NCI-H2107 (cell line): ENCODE data around the gene SETD1A.
"Not testable (repeated sequence)": the region's sequence is repeated elsewhere in the genome, so short reads cannot be mapped to it uniquely, and the experiment has no call there.

Source experiments
- DNase-seq: peaks from one replicate; lab custom pipeline; 2025; lab: John Stamatoyannopoulos, UW

The SETD1A gene

GRCh38 chr16:30929167-30929566 is 28.4 kb upstream of the SETD1A start:
- DNase-seq: no peak

- no peak for DNase-seq
These were observed 27.4 kb upstream of the SETD1A start for GRCh38 chr16:30930160-30930571.

GRCh38 chr16:30931068-30931650 is 26.4 kb upstream of the SETD1A start:
- no peak for DNase-seq

- DNase-seq: no peak
These were observed 22.6 kb upstream of the SETD1A start for GRCh38 chr16:30934827-30935557.

- DNase-seq: no peak
These were observed 19.9 kb upstream of the SETD1A start for GRCh38 chr16:30937692-30938091.

- DNase-seq: not testable (repeated sequence)
These were observed 18.0 kb upstream of the SETD1A start for GRCh38 chr16:30939571-30939970.

- no peak for DNase-seq
These were observed 15.7 kb upstream of the SETD1A start for GRCh38 chr16:30941600-30942425.

GRCh38 chr16:30942426-30942806 is 15.1 kb upstream of the SETD1A start:
- no peak for DNase-seq

GRCh38 chr16:30944352-30944751 is 13.2 kb upstream of the SETD1A start:
- DNase-seq: no peak

GRCh38 chr16:30946671-30947540 is 10.6 kb upstream of the SETD1A start:
- DNase-seq: no peak

- DNase-seq: no peak
These were observed 10.1 kb upstream of the SETD1A start for GRCh38 chr16:30947541-30947858.

- DNase-seq: no peak
These were observed 9.5 kb upstream of the SETD1A start for GRCh38 chr16:30947859-30948666.

- no peak for DNase-seq
These were observed 8.6 kb upstream of the SETD1A start, which contains the start of gene ORAI3 for GRCh38 chr16:30948667-30949649. ORAI3 (plus strand) TSS chr16:30949068; CDS start chr16:30949290, 222 bp downstream.

GRCh38 chr16:30949650-30950515 is 7.7 kb upstream of the SETD1A start:
- no peak for DNase-seq

- no peak for DNase-seq
These were observed 7.0 kb upstream of the SETD1A start for GRCh38 chr16:30950516-30951065.

- DNase-seq: no peak
These were observed 6.4 kb upstream of the SETD1A start for GRCh38 chr16:30951193-30951592.

GRCh38 chr16:30951750-30952149 is 5.8 kb upstream of the SETD1A start:
- DNase-seq: no peak

GRCh38 chr16:30953111-30953510 is 4.4 kb upstream of the SETD1A start:
- DNase-seq: no peak
